ENCODE measurements around the gene TRIP10.

The TRIP10 gene

GRCh38 chr19:6711605-6712004 is 27.9 kb upstream of the TRIP10 start:
- DNase-seq (ENCODE audit: low read depth): no peak

GRCh38 chr19:6712231-6712630 is 27.2 kb upstream of the TRIP10 start:
- no peak for DNase-seq (ENCODE audit: low read depth)

GRCh38 chr19:6712692-6713670 is 26.5 kb upstream of the TRIP10 start:
- no peak for DNase-seq (ENCODE audit: low read depth)

- DNase-seq (ENCODE audit: low read depth): no peak
These were observed 25.4 kb upstream of the TRIP10 start for GRCh38 chr19:6713773-6714692.

- no peak for DNase-seq (ENCODE audit: low read depth)
These were observed 24.5 kb upstream of the TRIP10 start for GRCh38 chr19:6714749-6715555.

GRCh38 chr19:6716610-6716970 is 22.9 kb upstream of the TRIP10 start:
- DNase-seq (ENCODE audit: low read depth): no peak

- no peak for DNase-seq (ENCODE audit: low read depth)
These were observed 22.4 kb upstream of the TRIP10 start for GRCh38 chr19:6717036-6717435.

GRCh38 chr19:6717441-6717971 is 22.0 kb upstream of the TRIP10 start:
- no peak for DNase-seq (ENCODE audit: low read depth)

- no peak for DNase-seq (ENCODE audit: low read depth)
These were observed 21.3 kb upstream of the TRIP10 start for GRCh38 chr19:6718111-6718740.

GRCh38 chr19:6718741-6719539 is 20.5 kb upstream of the TRIP10 start:
- no peak for DNase-seq (ENCODE audit: low read depth)

- DNase-seq (ENCODE audit: low read depth): no peak
These were observed 20.0 kb upstream of the TRIP10 start for GRCh38 chr19:6719540-6719861.

- DNase-seq (ENCODE audit: low read depth): no peak
These were observed 19.5 kb upstream of the TRIP10 start for GRCh38 chr19:6719992-6720368.

- peak; percentile 49 for DNase-seq (ENCODE audit: low read depth)
These were observed 18.9 kb upstream of the TRIP10 start, which contains the start of gene C3 for GRCh38 chr19:6720369-6721137. TSS of gene C3 (minus strand) at chr19:6720650. CDS start at chr19:6720589, 61 bp downstream.

- no peak for DNase-seq (ENCODE audit: low read depth)
These were observed 18.4 kb upstream of the TRIP10 start for GRCh38 chr19:6721138-6721474.

GRCh38 chr19:6721773-6722172 is 17.7 kb upstream of the TRIP10 start:
- no peak for DNase-seq (ENCODE audit: low read depth)

- no peak for DNase-seq (ENCODE audit: low read depth)
These were observed 16.3 kb upstream of the TRIP10 start for GRCh38 chr19:6723108-6723618.

- no peak for DNase-seq (ENCODE audit: low read depth)
These were observed 15.7 kb upstream of the TRIP10 start for GRCh38 chr19:6723738-6724137.

- no peak for DNase-seq (ENCODE audit: low read depth)
These were observed 14.6 kb upstream of the TRIP10 start for GRCh38 chr19:6724631-6725492.

Data from GM04504 (cell line).